CD4-positive, alpha-beta T cell treated with Interleukin-4 for 4 hours (primary cell): ENCODE data around the gene RAET1E.
"Not testable (repeated sequence)": the region's sequence is repeated elsewhere in the genome, so short reads cannot be mapped to it uniquely, and the experiment has no call there.

Experiments
- DNase-seq: peaks from one replicate; pipeline ENCODE4 v3.0.0-alpha.2; 2020

The RAET1E gene

DNA sequence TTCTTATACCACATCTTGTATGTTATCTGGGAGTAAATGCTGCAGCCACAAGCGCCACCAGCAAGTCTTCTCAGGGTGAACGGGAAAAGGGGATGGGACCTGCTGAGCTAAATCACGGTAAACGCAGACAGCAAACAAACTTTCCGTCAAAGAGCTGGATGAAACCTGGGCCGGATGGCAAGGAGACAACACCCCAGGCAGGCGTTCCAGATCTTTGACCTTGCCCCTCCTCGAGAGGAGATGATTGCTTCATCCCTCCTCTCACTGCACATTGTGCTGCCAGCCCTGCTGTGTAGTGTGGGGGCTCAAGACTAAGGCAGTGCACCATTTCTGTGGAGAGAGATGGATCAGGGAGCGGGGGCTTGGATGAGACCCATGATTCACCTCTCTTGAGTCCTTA lies 9.8 kb downstream of the RAET1E start:
- DNase-seq: no peak

- DNase-seq: no peak
Measured at GRCh38 chr6:149887343-149887742, 10.6 kb downstream of the RAET1E start.

- no peak for DNase-seq
Measured at GRCh38 chr6:149885888-149886287, 12.0 kb downstream of the RAET1E start.

DNA sequence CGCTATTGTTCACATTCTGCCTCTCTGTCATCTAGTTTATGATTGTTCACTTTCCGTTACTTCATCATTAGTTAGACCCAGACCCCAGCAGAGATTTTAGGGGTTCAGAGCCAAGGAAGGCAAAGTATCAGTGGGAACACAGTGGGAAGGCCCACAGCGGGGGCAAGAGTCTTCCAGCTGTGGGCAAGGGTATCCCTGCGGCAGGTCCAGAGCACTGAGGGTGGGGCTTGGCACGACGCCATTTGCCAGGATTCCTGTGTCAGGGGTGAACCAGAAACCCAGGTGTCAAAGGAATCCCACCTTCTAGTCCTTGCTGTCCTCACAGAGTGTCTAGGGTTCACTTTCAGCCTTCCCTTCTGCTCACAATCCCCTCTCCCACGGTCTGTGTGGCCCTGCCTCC lies 13.3 kb downstream of the RAET1E start:
- DNase-seq: no peak

GRCh38 chr6:149884215-149884614 lies 13.7 kb downstream of the RAET1E start:
- DNase-seq: no peak

DNA sequence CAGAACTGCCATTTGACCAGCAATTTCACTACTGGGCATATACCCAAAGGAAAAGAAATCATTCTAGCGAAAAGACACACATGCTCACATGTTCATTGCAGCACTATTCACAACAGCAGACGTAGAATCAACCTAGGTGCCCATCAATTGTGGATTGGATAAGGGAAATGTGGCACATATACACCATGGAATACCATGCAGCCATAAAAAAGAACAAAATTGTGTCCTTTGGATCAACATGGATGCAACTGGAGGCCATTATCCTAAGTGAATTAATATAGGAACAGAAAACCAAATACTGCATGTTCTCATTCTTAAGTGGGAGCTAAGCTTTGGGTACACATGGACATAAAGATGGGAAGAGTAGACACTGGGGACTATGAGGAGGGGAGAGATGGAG lies 16.1 kb downstream of the RAET1E start:
- no peak for DNase-seq

- DNase-seq: no peak
Measured at GRCh38 chr6:149881066-149881766, 16.7 kb downstream of the RAET1E start.

DNA sequence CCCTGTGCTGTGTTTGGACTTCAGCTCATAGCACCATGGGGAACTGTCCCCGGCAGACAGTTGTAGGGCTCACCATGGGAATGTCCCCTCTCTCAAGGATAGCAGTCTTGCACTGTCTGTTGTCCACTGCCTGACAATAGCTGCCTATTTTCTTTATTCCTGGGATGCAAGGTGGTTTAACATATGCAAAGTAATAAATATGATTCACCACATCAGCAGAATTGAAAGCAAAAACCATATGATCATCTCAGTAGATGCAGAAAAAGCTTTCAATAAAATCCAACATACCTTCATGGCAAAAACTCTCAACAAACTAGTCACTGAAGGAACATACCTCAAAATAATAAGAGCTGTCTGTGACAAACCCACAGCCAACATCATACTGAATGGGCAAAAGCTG lies 20.3 kb downstream of the RAET1E start:
- DNase-seq: no peak

DNA sequence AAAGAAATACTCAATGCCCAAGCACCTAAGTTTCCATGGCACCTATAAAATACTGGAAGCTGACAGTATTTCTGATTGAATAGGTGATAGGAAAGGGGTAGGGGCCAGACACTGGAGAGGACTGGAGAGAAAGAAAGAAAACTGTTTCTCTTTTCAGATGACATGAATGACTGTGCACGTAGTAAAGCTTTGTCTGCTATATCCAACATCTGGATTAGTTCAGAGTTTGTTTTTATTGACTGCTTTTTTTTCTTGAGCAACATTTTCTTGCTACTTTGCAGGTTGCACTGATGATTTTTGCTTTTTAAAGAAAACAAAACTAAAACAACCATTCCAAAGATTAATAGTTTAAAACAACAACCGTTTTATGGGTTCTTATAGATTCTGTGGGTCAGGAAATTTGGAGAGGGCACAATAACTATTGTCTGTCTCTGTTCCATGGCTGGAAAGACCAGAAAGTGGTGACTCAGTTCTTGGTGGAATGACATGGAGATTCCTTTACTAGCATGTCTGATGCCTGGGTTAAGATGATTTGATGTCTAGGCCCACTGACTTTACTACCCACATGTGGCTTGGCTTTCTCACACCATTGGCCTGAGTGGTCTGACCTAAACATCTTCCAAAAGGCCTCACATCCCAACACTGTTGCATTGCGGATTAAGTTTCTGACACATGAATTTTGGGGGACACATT lies 21.5 kb downstream of the RAET1E start:
- no peak for DNase-seq

DNA sequence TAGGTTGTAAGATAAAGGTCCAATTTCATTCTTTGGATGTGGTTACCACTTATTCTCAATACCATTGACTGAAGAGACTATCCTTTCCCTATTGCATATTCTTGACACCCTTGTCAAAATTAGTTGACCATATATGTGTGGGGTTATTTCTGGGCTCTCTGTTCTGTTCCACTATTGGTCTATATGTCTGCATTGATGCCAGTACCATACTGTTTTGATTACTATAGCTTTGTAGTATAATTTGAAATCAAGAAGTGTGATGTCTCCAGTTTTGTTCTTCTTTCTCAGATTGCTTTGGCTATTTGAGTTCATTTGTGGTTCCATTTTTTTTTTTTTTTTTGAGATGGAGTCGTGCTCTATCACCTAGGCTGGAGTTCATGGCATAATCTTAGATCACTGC lies 25.7 kb downstream of the RAET1E start:
- DNase-seq: no peak

GRCh38 chr6:149871182-149871581 lies 26.7 kb downstream of the RAET1E start:
- no peak for DNase-seq

GRCh38 chr6:149869275-149869892 lies 28.5 kb downstream of the RAET1E start:
- DNase-seq: no peak

DNA sequence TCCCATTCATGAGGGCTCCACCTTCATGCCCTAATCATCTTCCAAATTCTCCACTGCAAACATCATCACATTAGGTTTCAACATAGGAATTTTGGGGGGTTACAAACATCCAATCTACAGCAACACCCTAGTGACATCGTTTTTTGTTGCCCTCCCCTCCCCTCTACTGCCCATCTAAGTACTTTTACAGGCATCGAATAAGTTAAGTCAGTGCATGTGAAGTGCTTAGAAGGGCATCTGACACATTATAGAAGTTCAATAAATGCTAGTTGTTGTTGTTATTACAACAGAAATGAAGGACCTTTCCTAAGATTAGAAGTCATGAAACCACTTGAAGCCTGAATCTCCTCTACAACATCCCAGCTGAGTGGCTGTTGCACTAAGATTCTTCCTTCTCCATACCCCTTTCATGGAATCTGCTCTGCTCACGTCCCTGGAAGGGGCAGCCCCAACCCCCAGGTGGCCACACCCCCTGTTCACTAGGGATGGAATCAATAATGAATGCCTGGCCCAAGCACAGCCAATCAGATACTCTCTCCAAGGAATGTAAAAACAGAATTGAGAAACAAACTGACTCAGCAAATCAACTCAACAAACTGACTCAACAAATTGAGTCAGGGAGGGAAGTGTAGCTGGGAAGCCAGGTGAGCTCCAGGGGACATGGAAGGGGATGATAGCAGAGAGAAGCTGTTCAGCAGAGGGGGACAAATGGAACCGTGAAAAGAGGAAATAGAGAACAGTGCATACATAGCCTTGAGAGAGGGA lies 29.9 kb downstream of the RAET1E start:
- no peak for DNase-seq

DNA sequence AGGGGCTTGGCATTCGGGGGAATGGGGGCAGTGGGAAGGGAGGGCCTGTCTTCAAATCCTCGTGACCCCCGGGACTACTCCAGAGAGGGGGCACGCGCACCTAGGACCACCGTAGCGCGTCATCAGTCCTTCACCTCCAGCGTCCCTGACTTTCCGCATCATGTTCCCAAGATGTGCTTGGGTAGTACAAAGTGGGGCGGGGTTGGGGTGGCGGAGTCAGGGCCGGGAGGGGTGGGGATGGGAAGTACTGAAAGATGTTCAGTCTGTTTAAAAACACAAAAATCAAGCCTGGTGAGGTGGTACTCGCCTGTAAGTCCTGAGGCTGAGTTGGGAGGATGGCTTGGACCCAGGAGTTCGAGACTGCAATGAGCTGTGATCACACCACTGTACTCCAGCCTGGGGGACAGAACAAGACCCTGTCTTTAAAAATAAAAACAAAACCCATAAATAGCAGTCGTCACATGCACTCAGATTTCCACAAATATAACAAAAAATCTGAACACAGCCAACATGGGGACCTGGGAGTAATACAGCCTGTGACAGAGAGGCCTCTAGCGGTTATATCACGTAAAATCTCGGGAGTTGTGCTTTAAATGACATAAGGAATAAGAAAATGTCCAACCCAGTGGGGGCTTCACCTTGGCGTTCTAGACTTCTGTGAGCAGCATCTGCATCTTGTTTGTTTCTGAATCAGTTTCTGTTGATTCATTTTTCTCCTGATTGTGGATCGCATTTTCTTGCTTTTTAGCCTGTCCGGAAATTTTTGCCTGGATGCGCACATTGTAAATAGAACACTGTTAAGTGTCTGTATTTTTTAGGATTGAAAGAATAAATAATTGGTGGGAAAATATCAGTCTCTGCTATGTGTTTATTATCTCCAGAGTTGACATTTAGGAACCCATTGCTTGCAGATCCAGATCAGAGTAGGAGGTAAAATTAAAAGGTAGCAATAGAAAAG lies 33.1 kb downstream of the RAET1E start:
- peak; percentile 62 for DNase-seq

DNA sequence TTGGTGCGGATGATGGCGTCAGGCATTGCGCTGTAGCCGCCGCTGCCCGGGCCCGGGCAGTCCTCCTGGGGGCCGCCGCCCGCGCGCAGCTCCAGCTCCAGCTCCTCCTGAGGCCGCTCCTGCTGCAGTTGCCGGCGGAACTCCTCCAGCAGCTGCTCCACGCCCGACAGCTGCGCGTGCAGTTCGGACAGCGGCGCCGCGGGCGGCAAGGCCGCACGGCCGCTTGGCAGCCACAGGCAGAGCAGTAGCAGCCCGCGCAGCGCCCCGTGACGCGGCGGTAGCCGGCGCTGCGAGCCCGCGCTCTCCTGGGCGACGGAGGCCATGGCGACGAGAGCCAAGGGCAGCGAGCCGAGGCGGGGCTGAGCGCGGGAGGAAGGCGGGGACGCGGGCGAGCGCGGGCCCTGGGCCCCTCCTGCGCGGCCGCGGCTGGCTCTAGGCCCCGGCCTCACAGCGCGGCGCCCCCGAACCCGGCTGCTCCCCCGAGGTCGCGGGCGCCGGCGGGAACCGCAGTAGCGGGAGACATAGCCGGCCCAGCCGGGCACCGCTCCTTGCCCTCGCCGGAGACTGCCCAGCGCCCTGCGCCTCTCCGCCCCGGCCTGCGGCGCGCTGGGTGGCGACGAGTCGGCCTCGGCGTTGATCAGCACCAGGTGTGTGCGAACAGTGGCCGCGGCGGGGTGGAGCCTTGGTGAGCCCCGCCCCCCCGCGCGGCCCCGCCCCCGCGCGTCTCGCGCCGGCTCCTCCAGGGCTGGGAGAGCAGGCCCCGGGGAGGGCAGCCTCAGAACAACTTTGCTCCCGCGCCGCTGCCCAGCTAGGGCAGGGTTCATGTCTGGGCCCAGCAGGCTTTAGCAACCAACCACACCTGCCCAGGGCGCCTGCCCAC lies 34.0 kb downstream of the RAET1E start, which contains the start of gene LRP11:
Gene LRP11, minus strand, starts transcription at position 662 of the 880 bp plus-strand sequence. Its CDS starts 339 bp downstream, at position 323.
- DNase-seq: peak; percentile 73

- DNase-seq: no peak
Measured at GRCh38 chr6:149862922-149863697, 34.8 kb downstream of the RAET1E start.

DNA sequence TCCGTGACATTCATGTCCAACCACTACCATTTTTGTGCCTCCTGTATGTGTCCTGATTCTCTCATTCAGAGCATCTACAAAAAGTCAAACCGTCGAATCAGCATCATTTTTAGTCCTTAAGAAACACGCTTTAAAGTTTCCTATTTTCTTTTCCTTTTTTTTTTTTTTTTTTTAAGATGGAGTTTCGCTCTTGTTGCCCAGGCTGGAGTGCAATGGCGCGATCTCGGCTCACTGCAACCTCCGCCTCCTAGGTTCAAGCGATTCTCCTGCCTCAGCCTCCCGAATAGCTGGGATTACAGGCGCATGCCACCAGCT lies 35.5 kb downstream of the RAET1E start:
- not testable (repeated sequence) for DNase-seq

DNA sequence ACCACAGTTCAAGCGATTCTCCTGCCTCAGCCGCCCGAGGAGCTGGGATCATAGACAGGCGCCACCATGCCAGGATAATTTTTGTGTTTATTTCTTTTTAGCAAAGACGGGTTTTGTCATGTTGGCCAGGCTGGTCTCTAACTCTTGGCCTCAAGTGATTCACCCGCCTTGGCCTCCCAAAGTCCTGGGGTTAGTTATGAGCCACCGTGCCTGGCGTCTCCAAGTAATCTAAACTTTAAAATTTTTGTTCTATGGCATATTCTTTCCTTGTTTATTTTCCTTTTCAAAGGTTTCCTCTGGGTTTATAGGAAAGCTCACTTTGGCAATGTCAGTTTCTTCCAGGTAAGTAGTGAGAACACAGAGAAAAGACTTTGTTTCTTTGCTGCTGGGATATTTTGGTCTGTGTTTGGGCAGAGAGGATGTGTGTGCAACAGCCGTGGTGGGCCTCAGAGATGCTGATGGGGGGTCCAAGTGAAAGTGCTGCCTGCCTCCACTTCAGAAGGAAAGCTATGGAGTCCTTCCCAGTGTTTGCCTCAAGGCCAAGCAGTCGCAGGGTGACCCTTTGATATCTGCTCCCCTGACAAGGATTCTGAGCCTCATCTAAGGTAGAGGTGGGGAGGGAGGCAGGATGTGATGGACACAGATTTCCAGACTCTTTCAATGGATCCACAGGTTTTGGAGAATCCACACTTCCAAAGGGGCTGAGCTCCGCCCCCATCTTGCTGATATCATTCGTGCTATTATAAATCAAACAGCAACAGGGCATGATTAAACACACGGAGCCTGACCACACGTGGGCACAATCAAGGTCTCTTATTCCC lies 36.1 kb downstream of the RAET1E start:
- no peak for DNase-seq

DNA sequence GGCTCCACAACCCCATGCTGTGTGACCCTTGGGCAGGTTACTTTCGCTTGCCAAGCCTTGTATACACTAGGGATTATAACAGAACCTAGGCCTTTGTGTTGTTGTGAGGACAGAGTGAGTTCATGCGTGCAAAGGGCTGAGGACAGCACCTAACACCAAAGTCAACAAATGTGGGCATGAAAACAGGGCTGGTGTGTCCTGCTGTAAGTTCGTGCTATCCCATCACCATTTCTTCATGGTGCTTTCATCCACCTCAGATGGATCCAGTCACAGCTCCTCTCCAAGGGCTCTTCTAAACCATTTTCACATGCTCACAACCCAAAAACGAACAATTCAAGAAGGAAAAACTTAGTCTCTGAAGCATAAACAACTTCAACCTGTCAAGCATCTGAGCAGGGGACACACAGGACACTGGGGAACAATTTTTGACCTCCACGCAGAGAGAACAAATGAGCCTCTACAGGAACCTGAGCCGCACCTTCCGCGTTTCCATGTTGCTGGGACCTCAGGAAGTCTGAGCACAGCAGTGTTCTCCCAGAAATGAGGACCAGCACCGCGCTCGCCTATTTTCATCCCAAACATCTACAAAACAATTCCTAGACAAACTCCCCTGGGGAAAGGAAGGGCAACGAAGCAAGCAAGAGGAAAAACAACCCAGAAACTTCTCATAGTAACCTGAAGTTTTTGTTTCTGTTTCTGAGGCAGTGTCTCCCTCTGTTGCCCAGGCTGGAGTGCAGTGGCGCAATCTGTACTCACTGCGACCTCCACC lies 36.9 kb downstream of the RAET1E start:
- DNase-seq: no peak
